Right cardiac atrium (tissue), 5 donors: ENCODE data around the gene CAMK2N2. TPM values are rescaled to one million over a fixed set of nuclear protein-coding genes. Genes with fewer than 3 reads are reported as not detected.

Experiments used
- ATAC-seq, 2 donors: fragments of 200-7000 bp; cut with Tn5 transposase; one replicate each; pipeline versions ENCODE4 v1.8.0 to v1.9.1; 2020; ENCODE audit warnings: moderate library complexity in 2 of 2, mild to moderate bottlenecking in 1 of 2
- DNase-seq, 3 donors: peaks; one replicate each; pipeline ENCODE4 v3.0.0-alpha.2; 2020
- H3K27ac ChIP-seq: one replicate; pipeline ENCODE4 v1.5.1; 2013; ENCODE audit warnings: mild to moderate bottlenecking, low read length, control low read depth, moderate library complexity
- H3K27me3 ChIP-seq: one replicate; pipeline ENCODE4 v1.6.1; 2013; ENCODE audit not compliant: control insufficient read depth, insufficient read depth
- H3K4me1 ChIP-seq: one replicate; pipeline ENCODE4 v1.6.1; 2013; ENCODE audit warnings: low read length; ENCODE audit not compliant: control insufficient read depth, insufficient read depth
- H3K4me3 ChIP-seq: one replicate; pipeline ENCODE4 v1.5.1; 2013; ENCODE audit warnings: low read length, control low read depth
- H3K9me3 ChIP-seq: one replicate; pipeline ENCODE4 v1.6.1; 2013; ENCODE audit warnings: low read length; ENCODE audit not compliant: control insufficient read depth
- WGBS: extraction: QIAGEN DNeasy Blood & Tissue Kit; methylation state at CpG from one replicate; pipeline ENCODE4 v1.1.7; 2013; 5-methylcytosine and 5-hydroxymethylcytosine counted together
- intact Hi-C, 4 donors: fragments of 100-400 bp; cut with DNase I; formaldehyde crosslinking; loops; one replicate each; pipeline versions ENCODE4 v1.11.0 to v1.14.0; 2022 to 2023
- polyA plus RNA-seq: library from polyadenylated mRNA; stranded (reverse); fragments of 200-250 nt; gene quantifications from one replicate; pipeline ENCODE4 v1.2.3, GENCODE V29; 2013
- total RNA-seq, 4 donors: library from RNA; stranded (reverse); fragmentation: NEBNext Ultra II Directional; extraction: Animal tissue kit (Norgen Biotek cat#: 25700); gene quantifications; one replicate each; pipeline ENCODE4 v1.2.1, GENCODE V29; 2021
- donor health status: healthy with polysubstance abuse.
- donor health status: DM: no; HTN: yes; CAD: no.
- donor health status: DM: no; HTN: no; CAD: no.
- donor health status: DM: no; HTN: yes; CAD: no; lungs with severe emphysema.
- donor health status: DM: yes; HTN: yes; CAD: no.

CAMK2N2 gene
- total and polyA plus RNA-seq, 5 donors, result 0.07 to 0.50 TPM; not detected in 3

DNA sequence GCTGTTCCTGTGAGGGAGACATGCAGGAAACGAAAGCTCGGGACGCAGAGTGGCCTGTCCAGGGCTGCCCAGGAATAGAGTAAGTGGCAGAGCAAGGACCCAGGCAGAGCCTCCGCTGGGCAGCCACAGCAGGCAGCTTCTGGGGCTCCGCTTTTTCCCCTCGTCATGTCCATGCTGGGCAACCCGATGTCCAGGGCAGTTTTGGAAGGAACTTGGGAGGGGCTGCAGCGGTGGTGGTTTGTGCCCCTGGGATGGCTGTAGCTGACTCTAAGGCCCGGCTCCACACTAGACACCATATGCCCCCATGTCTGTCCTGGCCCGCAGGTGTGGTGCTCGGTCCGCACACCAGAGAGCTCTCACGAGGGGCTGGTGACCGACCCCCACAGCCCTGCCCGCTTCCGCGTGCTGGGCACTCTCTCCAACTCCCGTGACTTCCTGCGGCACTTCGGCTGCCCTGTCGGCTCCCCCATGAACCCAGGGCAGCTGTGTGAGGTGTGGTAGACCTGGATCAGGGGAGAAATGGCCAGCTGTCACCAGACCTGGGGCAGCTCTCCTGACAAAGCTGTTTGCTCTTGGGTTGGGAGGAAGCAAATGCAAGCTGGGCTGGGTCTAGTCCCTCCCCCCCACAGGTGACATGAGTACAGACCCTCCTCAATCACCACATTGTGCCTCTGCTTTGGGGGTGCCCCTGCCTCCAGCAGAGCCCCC is 30.5 kb upstream of the CAMK2N2 start:
- DNase-seq (no peak), ATAC-seq (peak in 1 of 2 donors; percentile 10)
- intact Hi-C loops, result loop anchor here in 2 of 4 donors (10.0 kb wide), 2 partner anchors 67 to 107 kb away; partner anchors contain the start of genes ABCF3 (in 1 of the 2) and VWA5B2 (in 1 of the 2)
- 89% methylated on average over 21 of the region's 21 CpGs for WGBS
- Histone ChIP-seq H3K27me3 (no peaks in the 10 kb centered on the region), H3K9me3 (no peaks in the 10 kb centered on the region), H3K27ac (no peak overlapping the region), H3K4me1 (no peaks in the 10 kb centered on the region), H3K4me3 (no peak overlapping the region)

DNA sequence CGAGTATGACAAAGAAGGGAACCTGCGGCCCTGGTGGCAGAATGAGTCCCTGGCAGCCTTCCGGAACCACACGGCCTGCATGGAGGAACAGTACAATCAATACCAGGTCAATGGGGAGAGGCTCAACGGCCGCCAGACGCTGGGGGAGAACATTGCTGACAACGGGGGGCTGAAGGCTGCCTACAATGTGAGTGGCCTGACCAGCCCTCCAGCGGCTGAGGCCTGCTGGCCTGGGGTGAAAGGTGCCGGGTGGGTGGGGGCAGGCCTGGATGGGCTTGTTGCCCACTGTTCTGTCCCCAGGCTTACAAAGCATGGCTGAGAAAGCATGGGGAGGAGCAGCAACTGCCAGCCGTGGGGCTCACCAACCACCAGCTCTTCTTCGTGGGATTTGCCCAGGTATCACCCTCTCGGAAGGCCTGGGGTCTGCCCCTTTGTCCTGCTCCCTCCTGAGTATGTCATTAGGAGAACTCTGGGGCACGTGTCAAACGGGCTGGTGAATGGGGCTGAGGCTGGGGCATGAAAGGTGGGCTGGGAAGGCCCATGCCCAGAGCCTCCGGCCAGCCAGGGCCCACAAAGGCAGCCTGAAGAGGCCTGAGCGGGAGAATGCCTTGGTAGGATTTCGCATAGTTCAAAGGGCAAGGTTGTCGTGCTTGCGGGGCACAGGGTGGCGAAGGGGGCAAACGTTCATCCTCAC is 29.8 kb upstream of the CAMK2N2 start:
- ATAC-seq (peak in 1 of 2 donors; percentile 10), DNase-seq (no peak)
- H3K27me3 ChIP-seq, result no peaks in the 10 kb centered on the region
- H3K4me3 ChIP-seq, result no peak overlapping the region
- H3K9me3 ChIP-seq, result no peaks in the 10 kb centered on the region
- intact Hi-C loops, result loop anchor here in 2 of 4 donors (10.0 kb wide), 2 partner anchors 66 to 106 kb away; partner anchors contain the start of genes ABCF3 (in 1 of the 2) and VWA5B2 (in 1 of the 2)
- WGBS, result 87% methylated on average over 22 of the region's 22 CpGs
- H3K27ac ChIP-seq, result no peak overlapping the region
- H3K4me1 ChIP-seq, result no peaks in the 10 kb centered on the region

GRCh38 chr3:184290331-184290730 is 29.0 kb upstream of the CAMK2N2 start:
- ATAC-seq (no peak), DNase-seq (no peak)
- Histone ChIP-seq H3K27ac (no peak overlapping the region), H3K4me1 (no peaks in the 10 kb centered on the region), H3K9me3 (no peaks in the 10 kb centered on the region), H3K4me3 (no peak overlapping the region), H3K27me3 (no peaks in the 10 kb centered on the region)
- intact Hi-C loops, result loop anchor here in 2 of 4 donors (10.0 kb wide), 2 partner anchors 66 to 106 kb away; partner anchors contain the start of genes ABCF3 (in 1 of the 2) and VWA5B2 (in 1 of the 2)
- WGBS, result 82% methylated on average over 10 of the region's 10 CpGs

GRCh38 chr3:184289426-184289938 is 28.1 kb upstream of the CAMK2N2 start:
- Histone ChIP-seq H3K27ac (no peak overlapping the region), H3K4me3 (no peak overlapping the region), H3K9me3 (no peaks in the 10 kb centered on the region), H3K4me1 (no peaks in the 10 kb centered on the region), H3K27me3 (no peaks in the 10 kb centered on the region)
- intact Hi-C loops, result loop anchor here in 2 of 4 donors (5.0 to 10.0 kb wide), 2 partner anchors 62 to 395 kb away; partner anchors contain the start of gene VWA5B2 (in 1 of the 2)
- no peak for ATAC-seq
- WGBS, result 9% methylated on average over 10 of the region's 10 CpGs
- peak in 1 of 3 donors; percentile 39 for DNase-seq

DNA sequence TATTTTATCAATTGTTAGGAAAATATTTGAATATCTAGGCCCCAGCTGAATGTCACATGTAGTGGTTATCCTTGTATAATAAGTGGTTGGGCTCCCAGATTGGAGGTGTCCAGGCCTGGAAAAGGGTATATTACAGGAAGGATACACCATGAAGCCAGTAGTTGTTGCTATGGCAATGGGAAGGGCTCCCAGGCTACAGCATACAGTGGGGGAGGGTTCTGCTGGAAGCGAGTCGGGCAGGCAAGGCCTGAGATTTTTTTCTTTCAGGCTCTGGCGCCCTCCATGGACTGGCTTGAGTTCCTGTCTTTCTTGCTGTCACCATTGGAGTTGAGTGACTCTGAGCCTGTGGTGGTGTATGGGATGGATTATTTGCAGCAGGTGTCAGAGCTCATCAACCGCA is 23.3 kb upstream of the CAMK2N2 start:
- H3K27me3 ChIP-seq, result no peaks in the 10 kb centered on the region
- intact Hi-C loops, result loop anchor here in 2 of 4 donors (5.0 to 10.0 kb wide), 2 partner anchors 57 to 390 kb away; partner anchors contain the start of gene VWA5B2 (in 1 of the 2)
- DNase-seq (peak; percentile 62 to 75 (median 74)), ATAC-seq (peak; percentile 88 to 96)
- no peak overlapping the region for H3K4me3 ChIP-seq
- 14% methylated on average over 4 of the region's 4 CpGs for WGBS
- no peak overlapping the region for H3K27ac ChIP-seq
- H3K4me1 ChIP-seq, result no peaks in the 10 kb centered on the region
- no peaks in the 10 kb centered on the region for H3K9me3 ChIP-seq

DNA sequence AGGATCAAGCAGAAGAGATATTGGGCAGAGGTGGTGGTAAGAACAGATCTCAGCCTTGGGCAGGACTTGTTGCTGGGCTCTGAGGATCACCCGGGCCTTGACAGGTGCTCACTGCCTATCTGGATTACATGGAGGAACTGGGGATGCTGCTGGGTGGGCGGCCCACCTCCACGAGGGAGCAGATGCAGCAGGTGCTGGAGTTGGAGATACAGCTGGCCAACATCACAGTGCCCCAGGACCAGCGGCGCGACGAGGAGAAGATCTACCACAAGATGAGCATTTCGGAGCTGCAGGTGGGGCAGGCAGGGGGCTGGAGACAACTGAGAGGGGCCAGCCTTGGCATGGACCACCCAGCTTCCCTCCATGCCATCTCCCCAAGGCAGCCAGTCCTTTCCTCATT is 22.3 kb upstream of the CAMK2N2 start:
- intact Hi-C loops, result loop anchor here in 2 of 4 donors (10.0 kb wide), 1 partner anchor 389 kb away; no protein-coding TSS in a partner anchor

GRCh38 chr3:184282941-184283340 is 21.6 kb upstream of the CAMK2N2 start:
- H3K4me1 ChIP-seq, result no peaks in the 10 kb centered on the region
- ATAC-seq, result no peak
- H3K4me3 ChIP-seq, result no peak overlapping the region
- DNase-seq, result no peak
- H3K9me3 ChIP-seq, result no peaks in the 10 kb centered on the region
- intact Hi-C loops, result loop anchor here in 2 of 4 donors (10.0 kb wide), 1 partner anchor 388 kb away; no protein-coding TSS in a partner anchor
- 93% methylated on average over 4 of the region's 4 CpGs for WGBS
- H3K27ac ChIP-seq, result no peak overlapping the region
- H3K27me3 ChIP-seq, result no peaks in the 10 kb centered on the region

More for the DNA sequence above, 22.3 kb upstream of the CAMK2N2 start:
- Histone ChIP-seq H3K4me1 (no peaks in the 10 kb centered on the region), H3K4me3 (no peak overlapping the region), H3K27me3 (no peaks in the 10 kb centered on the region), H3K9me3 (no peaks in the 10 kb centered on the region), H3K27ac (no peak overlapping the region)
- DNase-seq, result no peak
- ATAC-seq, result no peak
- WGBS, result 92% methylated on average over 8 of the region's 8 CpGs

DNA sequence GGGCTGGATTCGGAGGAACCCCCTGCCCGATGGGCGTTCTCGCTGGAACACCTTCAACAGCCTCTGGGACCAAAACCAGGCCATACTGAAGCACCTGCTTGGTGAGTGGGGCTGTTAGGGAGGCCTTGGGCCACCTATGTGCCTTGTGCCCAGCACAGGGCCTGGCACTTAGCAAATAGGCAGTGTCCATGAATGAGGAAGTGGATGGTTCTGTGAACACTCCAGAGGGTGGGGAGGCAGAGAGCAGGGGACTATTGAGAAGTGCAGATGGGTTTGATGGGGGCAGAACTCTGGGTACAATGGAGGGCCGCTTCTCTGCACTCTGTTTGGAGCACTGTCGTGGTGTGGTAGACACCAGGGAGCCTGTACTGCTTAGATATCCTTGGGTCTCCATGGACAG is 16.0 kb upstream of the CAMK2N2 start:
- no peaks in the 10 kb centered on the region for H3K9me3 ChIP-seq
- H3K27ac ChIP-seq, result no peak overlapping the region
- DNase-seq, result no peak
- no peak overlapping the region for H3K4me3 ChIP-seq
- WGBS, result 93% methylated on average over 6 of the region's 6 CpGs
- ATAC-seq, result peak in 1 of 2 donors; percentile 14
- H3K4me1 ChIP-seq, result no peaks in the 10 kb centered on the region
- intact Hi-C loops, result no loop called here
- H3K27me3 ChIP-seq, result no peaks in the 10 kb centered on the region

GRCh38 chr3:184275961-184276910 is 14.9 kb upstream of the CAMK2N2 start, which contains the start of gene ECE2:
TSS of gene ECE2 (plus strand) at chr3:184276022. CDS start at chr3:184276154, 132 bp downstream.
- peak; percentile 28 to 56 for ATAC-seq
- no peaks in the 10 kb centered on the region for H3K9me3 ChIP-seq
- no peak within 1 kb of the TSS for H3K27ac ChIP-seq
- no peaks in the 10 kb centered on the region for H3K27me3 ChIP-seq
- peak; percentile 39 to 70 (median 57) for DNase-seq
- peak within 1 kb of the TSS; percentile 25 for H3K4me3 ChIP-seq
- intact Hi-C loops, result no loop called here
- H3K4me1 ChIP-seq, result no peaks in the 10 kb centered on the region
- WGBS, result 11% methylated on average over 65 of the region's 65 CpGs

DNA sequence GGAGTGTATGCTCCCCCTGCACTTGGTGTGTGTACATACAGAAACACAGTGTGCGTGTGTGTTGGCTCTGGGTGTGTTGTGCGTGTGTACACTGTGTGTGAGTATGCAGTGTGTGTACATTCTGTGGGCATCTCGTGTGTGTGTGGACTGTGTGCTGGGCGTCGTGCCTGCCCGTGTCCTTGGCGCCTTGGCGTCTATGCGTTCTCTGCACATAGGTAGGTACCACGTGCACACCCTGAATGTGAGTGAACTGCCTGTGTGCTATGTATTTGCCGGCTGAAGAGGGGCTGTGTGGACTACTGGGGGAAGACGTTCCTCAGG is 14.0 kb upstream of the CAMK2N2 start:
- no peak for DNase-seq
- Histone ChIP-seq H3K4me3 (no peak overlapping the region), H3K27me3 (no peaks in the 10 kb centered on the region), H3K9me3 (no peaks in the 10 kb centered on the region), H3K27ac (no peak overlapping the region), H3K4me1 (no peaks in the 10 kb centered on the region)
- intact Hi-C loops, result no loop called here
- 66% methylated on average over 12 of the region's 12 CpGs for WGBS
- ATAC-seq, result no peak
